GM12878 (cell line): ENCODE data around the gene MROH9. TPM values are rescaled to one million over a fixed set of nuclear protein-coding genes. Genes with fewer than 3 reads are reported as not detected.

Source experiments
- ATAC-seq: fragments of 200-7000 bp; cut with Tn5 transposase; 3 replicates; pipeline ENCODE4 v1.9.1; 2020; ENCODE audit warnings: mild to moderate bottlenecking, moderate library complexity
- BruUV-seq: library from RNA; stranded (reverse); fragments of 400-500 nt; replicated peaks from 2 replicates; lab custom pipeline; 2021; lab: Mats Ljungman, UMichigan
- CTCF ChIA-PET: fragments of 300-600 bp; sonication (Branson Sonifier 250); formaldehyde crosslinking; extraction: SDS; loops from one replicate; lab custom pipeline; 2021; ENCODE audit warnings: inconsistent platforms; lab: Yijun Ruan, JAX
- POLR2A ChIA-PET: fragments of 350-600 bp; formaldehyde crosslinking; extraction: SDS; loops from one replicate; lab custom pipeline; 2021; ENCODE audit warnings: inconsistent platforms; lab: Charles Lee
- RAD21 ChIA-PET: fragments of 300-600 bp; sonication (Branson Sonifier 250); formaldehyde crosslinking; loops from one replicate; lab custom pipeline; 2023; ENCODE audit warnings: antibody characterized with exemption; ENCODE audit not compliant: unreplicated experiment; lab: Charles Lee
- SMC1A ChIA-PET: fragments of 300-600 bp; sonication (Branson Sonifier 250); formaldehyde crosslinking; loops from one replicate; lab custom pipeline; 2023; ENCODE audit not compliant: unreplicated experiment, uncharacterized antibody; lab: Charles Lee
- DNase-seq: peaks from one replicate; pipeline ENCODE4 v3.0.0-alpha.2; 2011; ENCODE audit warnings: low read depth, low spot score
- FAIRE-seq: peaks from 3 replicates; lab custom pipeline; 2011; peaks lifted over from hg19 to GRCh38; lab: Jason Lieb, UNC
- H2AFZ ChIP-seq: 2 replicates; pipeline ENCODE4 v1.6.0; 2011; ENCODE audit warnings: low read depth, low read length, control low read depth; ENCODE audit not compliant: control insufficient read depth
- H3K27ac ChIP-seq: 2 replicates; pipeline ENCODE4 v1.5.1; 2011; ENCODE audit warnings: control low read depth; ENCODE audit not compliant: control insufficient read depth, insufficient read depth
- H3K27me3 ChIP-seq, 2 experiments: replicated peaks in 1 of 2; 2 replicates each; pipeline versions ENCODE4 v1.6.0 to v1.6.1; 2011; ENCODE audit warnings: low read length in 1 of 2; ENCODE audit not compliant: control insufficient read depth in 2 of 2, insufficient read depth in 2 of 2
- H3K36me3 ChIP-seq, 2 experiments: 2 replicates each; pipeline ENCODE4 v1.5.1; 2011; ENCODE audit warnings: low read length in 1 of 2; ENCODE audit not compliant: control insufficient read depth in 2 of 2, insufficient read depth in 2 of 2
- H3K4me1 ChIP-seq: 2 replicates; pipeline ENCODE4 v1.6.1; 2011; ENCODE audit warnings: mild to moderate bottlenecking, low read length, moderate library complexity, mixed read lengths; ENCODE audit not compliant: control insufficient read depth, insufficient read depth
- H3K4me2 ChIP-seq: 2 replicates; pipeline ENCODE4 v1.6.0; 2011; ENCODE audit warnings: control low read depth; ENCODE audit not compliant: control insufficient read depth, insufficient read depth
- H3K4me3 ChIP-seq: fragments of 200-600 bp; sonication (generic); 2 replicates; pipeline ENCODE4 v1.5.1; 2016
- H3K79me2 ChIP-seq: 2 replicates; pipeline ENCODE4 v1.6.0; 2011; ENCODE audit warnings: low read length; ENCODE audit not compliant: control insufficient read depth, insufficient read depth
- H3K9ac ChIP-seq: 2 replicates; pipeline ENCODE4 v1.8.0; 2011; ENCODE audit warnings: low read length, control low read depth, mixed read lengths; ENCODE audit not compliant: control insufficient read depth, insufficient read depth
- H3K9me3 ChIP-seq: replicated peaks from 3 replicates; pipeline ENCODE4 v1.5.1; 2011; ENCODE audit warnings: mild to moderate bottlenecking, low read length; ENCODE audit not compliant: control insufficient read depth, insufficient read depth
- H4K20me1 ChIP-seq: 2 replicates; pipeline ENCODE4 v1.6.0; 2011; ENCODE audit not compliant: control insufficient read depth, insufficient read depth
- BCL11A ChIP-seq: IDR thresholded peaks from 2 replicates; pipeline ENCODE4 v1.6.1; 2011; ENCODE audit warnings: low read depth, low read length
- BMI1 ChIP-seq: fragments of 450-650 bp; IDR thresholded peaks from 2 replicates; pipeline ENCODE4 v1.6.1; 2016; ENCODE audit warnings: mild to moderate bottlenecking, moderate library complexity, borderline replicate concordance
- CBFB ChIP-seq: IDR thresholded peaks from 2 replicates; pipeline ENCODE4 v1.6.1; 2016; ENCODE audit warnings: antibody characterized with exemption, low read depth
- CBX3 ChIP-seq: fragments of 200-600 bp; sonication (generic); IDR thresholded peaks from 2 replicates; pipeline ENCODE4 v1.6.1; 2016; ENCODE audit warnings: low read depth, borderline replicate concordance
- CBX5 ChIP-seq: sonication (generic); IDR thresholded peaks from 2 replicates; pipeline ENCODE4 v1.6.1; 2016; ENCODE audit warnings: low read depth, moderate library complexity, mild to moderate bottlenecking, inconsistent platforms
- CEBPB ChIP-seq, 2 experiments: fragments of 150-350 bp in 1 of 2; IDR thresholded peaks; 2 replicates each; pipeline ENCODE4 v1.6.1; 2012 to 2014; ENCODE audit warnings: low read depth in 2 of 2, low read length in 2 of 2, borderline replicate concordance in 1 of 2, inconsistent platforms in 1 of 2
- CHD2 ChIP-seq: IDR thresholded peaks from 2 replicates; pipeline ENCODE4 v1.6.1; 2011; ENCODE audit warnings: low read depth, low read length, improper control_type of control experiment, borderline replicate concordance
- ETV6 ChIP-seq, 2 experiments: fragments of 450-650 bp in 1 of 2; IDR thresholded peaks in 1 of 2; conservative IDR thresholded peaks in 1 of 2; 2 replicates each; pipeline ENCODE4 v1.6.1; 2014; ENCODE audit warnings: antibody characterized with exemption in 1 of 2, borderline replicate concordance in 1 of 2, low read depth in 1 of 2, mild to moderate bottlenecking in 1 of 2, moderate library complexity in 1 of 2
- HDAC2 ChIP-seq: fragments of 200-600 bp; sonication (generic); IDR thresholded peaks from 2 replicates; pipeline ENCODE4 v1.6.1; 2017
- HDAC6 ChIP-seq: fragments of 200-600 bp; sonication (generic); IDR thresholded peaks from one replicate; pipeline ENCODE4 v1.8.0; 2017; ENCODE audit warnings: antibody characterized with exemption; ENCODE audit not compliant: unreplicated experiment
- MTA3 ChIP-seq: IDR thresholded peaks from 2 replicates; pipeline ENCODE4 v1.6.1; 2012; ENCODE audit warnings: low read length, inconsistent platforms, borderline replicate concordance
- MXI1 ChIP-seq: fragments of 150-350 bp; IDR thresholded peaks from 2 replicates; pipeline ENCODE4 v1.6.1; 2011; ENCODE audit warnings: low read depth, mild to moderate bottlenecking, inconsistent platforms, low read length, improper control_type of control experiment
- NR2F1 ChIP-seq: fragments of 450-650 bp; conservative IDR thresholded peaks from 2 replicates; pipeline ENCODE4 v1.6.1; 2017; ENCODE audit warnings: mild to moderate bottlenecking
- POLR2AphosphoS2 ChIP-seq: IDR thresholded peaks from 2 replicates; pipeline ENCODE4 v1.6.1; 2011; ENCODE audit warnings: low read depth, mild to moderate bottlenecking, low read length, improper control_type of control experiment, moderate library complexity
- SMAD1 ChIP-seq: fragments of 450-650 bp; IDR thresholded peaks from 2 replicates; pipeline ENCODE4 v1.6.1; 2018; ENCODE audit warnings: mild to moderate bottlenecking, low read depth; ENCODE audit not compliant: partially characterized antibody
- WGBS: methylation state at CpG from one replicate; pipeline ENCODE4 v1.1.6; 2016; ENCODE audit warnings: low lambda C conversion rate; ENCODE audit not compliant: insufficient replicate concordance, insufficient coverage; ENCODE audit errors: missing lambda C conversion rate; 5-methylcytosine and 5-hydroxymethylcytosine counted together
- in situ Hi-C: fragments of 300-500 bp; cut with MboI; formaldehyde crosslinking; loops from 9 replicates; pipeline ENCODE4 v1.14.3; 2018; ENCODE audit warnings: mixed read lengths
- intact Hi-C: fragments of 100-400 bp; cut with micrococcal nuclease; formaldehyde crosslinking; loops from one replicate; pipeline ENCODE4 v1.14.2; 2022; ENCODE audit not compliant: unreplicated experiment
- polyA plus RNA-seq, 11 experiments: library from polyadenylated mRNA; depleted of rRNA in 4 of 11; unstranded in 6 of 11; stranded (reverse) in 5 of 11; fragments of >200 nt; fragmentation: Nextera tagmentation in 4 of 11; fragmentation: Illumina TruSeq in 1 of 11; extraction: Ambion mirVana in 4 of 11; extraction: Trizol in 1 of 11; gene quantifications; 1 replicate in 1 of 11; 2 replicates in 10 of 11; pipeline versions ENCODE4 v1.2.1 to v1.2.3, GENCODE V29; 2011 to 2016; ENCODE audit warnings: inconsistent platforms in 2 of 11, missing spikeins in 2 of 11, low read depth in 1 of 11
- total RNA-seq, 4 experiments: library from RNA; depleted of rRNA in 3 of 4; stranded (reverse); fragments of >200 nt in 3 of 4; fragmentation: Illumina TruSeq in 1 of 4; extraction: Trizol in 1 of 4; gene quantifications; 2 replicates each; pipeline versions ENCODE4 v1.2.1 to v1.2.3, GENCODE V29; 2013 to 2021
- TF ChIP-seq, protein P1 (sequence below): fragments of 450-650 bp; IDR thresholded peaks from 2 replicates; pipeline ENCODE4 v1.6.1; 2017; ENCODE audit warnings: mild to moderate bottlenecking
- TF ChIP-seq, protein P2 (sequence below): fragments of 450-650 bp; IDR thresholded peaks from 2 replicates; pipeline ENCODE4 v1.6.1; 2018; ENCODE audit warnings: mild to moderate bottlenecking, low read depth, moderate library complexity; ENCODE audit not compliant: partially characterized antibody

Gene MROH9
- total and polyA plus RNA-seq, 10 of the 15 experiments (the other 5 are each of a cell fraction or from before 2014, with no cell fraction given), result not detected

GRCh38 chr1:171112119-171112518 lies 176.8 kb downstream of the MROH9 start:
- TF ChIP-seq BMI1 (no peak), BCL11A (no peak), HDAC6 (no peak), POLR2AphosphoS2 (no peak), MXI1 (no peak), SMAD1 (no peak), CBX3 (no peak), HDAC2 (no peak), MTA3 (no peak), CHD2 (no peak), CBFB (no peak), CBX5 (no peak), NR2F1 (no peak), CEBPB (IDR thresholded peaks at IDR 0.05; ENCODE audit: borderline replicate concordance in 1 of 2, low read depth in 2 of 2, low read length in 2 of 2) (no peak), ETV6 (conservative IDR thresholded peaks at IDR 0.05 in 1 of 2, IDR thresholded peaks at IDR 0.05 in 1 of 2; ENCODE audit: borderline replicate concordance in 1 of 2, low read depth in 1 of 2) (no peak)
- TF ChIP-seq, protein P1, sequence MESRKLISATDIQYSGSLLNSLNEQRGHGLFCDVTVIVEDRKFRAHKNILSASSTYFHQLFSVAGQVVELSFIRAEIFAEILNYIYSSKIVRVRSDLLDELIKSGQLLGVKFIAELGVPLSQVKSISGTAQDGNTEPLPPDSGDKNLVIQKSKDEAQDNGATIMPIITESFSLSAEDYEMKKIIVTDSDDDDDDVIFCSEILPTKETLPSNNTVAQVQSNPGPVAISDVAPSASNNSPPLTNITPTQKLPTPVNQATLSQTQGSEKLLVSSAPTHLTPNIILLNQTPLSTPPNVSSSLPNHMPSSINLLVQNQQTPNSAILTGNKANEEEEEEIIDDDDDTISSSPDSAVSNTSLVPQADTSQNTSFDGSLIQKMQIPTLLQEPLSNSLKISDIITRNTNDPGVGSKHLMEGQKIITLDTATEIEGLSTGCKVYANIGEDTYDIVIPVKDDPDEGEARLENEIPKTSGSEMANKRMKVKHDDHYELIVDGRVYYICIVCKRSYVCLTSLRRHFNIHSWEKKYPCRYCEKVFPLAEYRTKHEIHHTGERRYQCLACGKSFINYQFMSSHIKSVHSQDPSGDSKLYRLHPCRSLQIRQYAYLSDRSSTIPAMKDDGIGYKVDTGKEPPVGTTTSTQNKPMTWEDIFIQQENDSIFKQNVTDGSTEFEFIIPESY, result no peak
- TF ChIP-seq, protein P2, sequence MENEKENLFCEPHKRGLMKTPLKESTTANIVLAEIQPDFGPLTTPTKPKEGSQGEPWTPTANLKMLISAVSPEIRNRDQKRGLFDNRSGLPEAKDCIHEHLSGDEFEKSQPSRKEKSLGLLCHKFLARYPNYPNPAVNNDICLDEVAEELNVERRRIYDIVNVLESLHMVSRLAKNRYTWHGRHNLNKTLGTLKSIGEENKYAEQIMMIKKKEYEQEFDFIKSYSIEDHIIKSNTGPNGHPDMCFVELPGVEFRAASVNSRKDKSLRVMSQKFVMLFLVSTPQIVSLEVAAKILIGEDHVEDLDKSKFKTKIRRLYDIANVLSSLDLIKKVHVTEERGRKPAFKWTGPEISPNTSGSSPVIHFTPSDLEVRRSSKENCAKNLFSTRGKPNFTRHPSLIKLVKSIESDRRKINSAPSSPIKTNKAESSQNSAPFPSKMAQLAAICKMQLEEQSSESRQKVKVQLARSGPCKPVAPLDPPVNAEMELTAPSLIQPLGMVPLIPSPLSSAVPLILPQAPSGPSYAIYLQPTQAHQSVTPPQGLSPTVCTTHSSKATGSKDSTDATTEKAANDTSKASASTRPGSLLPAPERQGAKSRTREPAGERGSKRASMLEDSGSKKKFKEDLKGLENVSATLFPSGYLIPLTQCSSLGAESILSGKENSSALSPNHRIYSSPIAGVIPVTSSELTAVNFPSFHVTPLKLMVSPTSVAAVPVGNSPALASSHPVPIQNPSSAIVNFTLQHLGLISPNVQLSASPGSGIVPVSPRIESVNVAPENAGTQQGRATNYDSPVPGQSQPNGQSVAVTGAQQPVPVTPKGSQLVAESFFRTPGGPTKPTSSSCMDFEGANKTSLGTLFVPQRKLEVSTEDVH, result no peak
- SMC1A ChIA-PET, result no interaction called here
- POLR2A ChIA-PET, result no interaction called here
- no TSS peak for BruUV-seq
- Histone ChIP-seq H3K9me3 (no peaks in the 10 kb centered on the region), H4K20me1 (no peaks in the 10 kb centered on the region), H3K4me2 (no peak overlapping the region), H3K27me3 (no peaks in the 10 kb centered on the region), H2AFZ (no peak overlapping the region), H3K79me2 (no peaks in the 10 kb centered on the region), H3K9ac (no peak overlapping the region), H3K4me1 (no peaks in the 10 kb centered on the region), H3K27ac (no peak overlapping the region), H3K4me3 (no peak overlapping the region), H3K36me3 (no peaks in the 10 kb centered on the region)
- FAIRE-seq (no peak), DNase-seq (no peak), ATAC-seq (no peak)
- in situ Hi-C loops (no loop called here), intact Hi-C loops (no loop called here)
- CTCF ChIA-PET, result no interaction called here
- RAD21 ChIA-PET, result no interaction called here
- 18% methylated on average over 3 of the region's 3 CpGs for WGBS
